Panc1 (cell line): ENCODE measurements around the gene TFB1M. TPM values are rescaled to one million over a fixed set of nuclear protein-coding genes. Genes with fewer than 3 reads are reported as not detected.

Source experiments
- ATAC-seq: fragments of 200-7000 bp; cut with Tn5 transposase; 2 replicates; pipeline ENCODE4 v1.9.1; 2020; ENCODE audit warnings: mild to moderate bottlenecking, moderate library complexity
- BruUV-seq: library from RNA; stranded (reverse); fragments of 400-500 nt; replicated peaks from 2 replicates; lab custom pipeline; 2021; lab: Mats Ljungman, UMichigan
- CTCF ChIA-PET: fragments of 300-600 bp; sonication (Branson Sonifier 250); formaldehyde crosslinking; loops from one replicate; lab custom pipeline; 2022; ENCODE audit warnings: antibody characterized with exemption; lab: Charles Lee
- POLR2A ChIA-PET: fragments of 300-600 bp; sonication (Branson Sonifier 250); formaldehyde crosslinking; loops from one replicate; lab custom pipeline; 2022; ENCODE audit warnings: antibody characterized with exemption; lab: Charles Lee
- DNase-seq: peaks from one replicate; pipeline ENCODE4 v3.0.0-alpha.2; 2010; ENCODE audit warnings: low read depth, low spot score
- H3K27ac ChIP-seq: 2 replicates; pipeline ENCODE4 v1.5.1; 2011; ENCODE audit warnings: mild to moderate bottlenecking, low read length, inconsistent platforms
- H3K27me3 ChIP-seq: fragments of 200-500 bp; sonication (Bioruptor generic); 2 replicates; pipeline ENCODE4 v1.6.0; 2014; ENCODE audit warnings: low read length, inconsistent platforms; ENCODE audit not compliant: control insufficient read depth, insufficient read depth
- H3K36me3 ChIP-seq: fragments of 200-500 bp; sonication (Bioruptor generic); 2 replicates; pipeline ENCODE4 v1.5.1; 2014; ENCODE audit warnings: inconsistent platforms, mild to moderate bottlenecking, low read length, moderate library complexity; ENCODE audit not compliant: control insufficient read depth, insufficient read depth
- H3K4me1 ChIP-seq: 2 replicates; pipeline ENCODE4 v1.5.1; 2011; ENCODE audit warnings: inconsistent platforms, mild to moderate bottlenecking, low read length, moderate library complexity; ENCODE audit not compliant: control insufficient read depth, insufficient read depth
- H3K4me3 ChIP-seq, 2 experiments: 2 replicates each; pipeline ENCODE4 v1.5.1; 2011 to 2012; ENCODE audit warnings: low read depth in 2 of 2, low read length in 2 of 2, mild to moderate bottlenecking in 2 of 2, inconsistent platforms in 1 of 2, moderate library complexity in 1 of 2
- H3K9me3 ChIP-seq: fragments of 200-500 bp; sonication (Bioruptor generic); 2 replicates; pipeline ENCODE4 v1.5.1; 2014; ENCODE audit warnings: low read depth, mild to moderate bottlenecking, inconsistent platforms, low read length, moderate library complexity; ENCODE audit not compliant: control insufficient read depth, insufficient read depth
- CTCF ChIP-seq: fragments of 450-650 bp; IDR thresholded peaks from 2 replicates; pipeline ENCODE4 v1.5.1; 2017; ENCODE audit warnings: mild to moderate bottlenecking
- POLR2AphosphoS5 ChIP-seq: IDR thresholded peaks from 2 replicates; pipeline ENCODE4 v1.6.1; 2012; ENCODE audit warnings: mild to moderate bottlenecking, low read depth, low read length, moderate library complexity
- REST ChIP-seq, 2 experiments: IDR thresholded peaks; 2 replicates each; pipeline ENCODE4 v1.6.1; 2011 to 2012; ENCODE audit warnings: low read depth in 2 of 2, control low read depth in 1 of 2, low read length in 1 of 2, mild to moderate bottlenecking in 1 of 2, moderate library complexity in 1 of 2; ENCODE audit not compliant: insufficient read depth in 1 of 2
- SIN3A ChIP-seq: IDR thresholded peaks from 2 replicates; pipeline ENCODE4 v1.6.1; 2012; ENCODE audit warnings: low read depth, mild to moderate bottlenecking, low read length, moderate library complexity, borderline replicate concordance; ENCODE audit not compliant: insufficient read depth
- TCF7L2 ChIP-seq: IDR thresholded peaks from 2 replicates; pipeline ENCODE4 v1.6.1; 2011; ENCODE audit warnings: mild to moderate bottlenecking, low read depth, low read length, inconsistent platforms
- in situ Hi-C: cut with HindIII; loops from 2 replicates; pipeline ENCODE4 v1.10.0; 2016; ENCODE audit warnings: low sequenced_read_pairs, low pct_unique_long_range_greater_than_20kb
- intact Hi-C: fragments of 100-400 bp; cut with micrococcal nuclease; formaldehyde crosslinking; loops from one replicate; pipeline ENCODE4 v1.10.0; 2022; ENCODE audit not compliant: unreplicated experiment
- total RNA-seq: library from RNA; stranded (reverse); gene quantifications from one replicate; pipeline ENCODE4 v1.2.1, GENCODE V29; 2021; ENCODE audit not compliant: unreplicated experiment

TFB1M gene
- total RNA-seq, 1 experiment from 2014 or later = 32.0 TPM

- Histone ChIP-seq H3K4me3 (no peak overlapping the region), H3K27me3 (no peaks in the 10 kb centered on the region), H3K36me3 (peaks cover 18% of the 10 kb centered on the region), H3K4me1 (no peaks in the 10 kb centered on the region; the same call in 1 of the 2 replicates), H3K9me3 (no peaks in the 10 kb centered on the region), H3K27ac (no peak overlapping the region)
- intact Hi-C loops (no loop called here), in situ Hi-C loops (no loop called here)
- BruUV-seq = no TSS peak
- TF ChIP-seq CTCF = no peak
- TF ChIP-seq POLR2AphosphoS5 = no peak
- TF ChIP-seq REST (IDR thresholded peaks at IDR 0.05; ENCODE audit: insufficient read depth in 1 of 2, low read depth in 2 of 2, low read length in 1 of 2) = no peak
- TF ChIP-seq SIN3A = no peak
- TF ChIP-seq TCF7L2 = no peak
- ATAC-seq (no peak), DNase-seq (no peak)
- ChIA-PET POLR2A (no interaction called here), CTCF (interaction anchor here (0.5 kb wide), 1 partner anchor 1234 kb away, joined by 3 read pairs; no protein-coding TSS in a partner anchor)
Observed at GRCh38 chr6:155259204-155259603, 55.1 kb downstream of the TFB1M start.

- Histone ChIP-seq H3K36me3 (peaks cover 18% of the 10 kb centered on the region), H3K4me3 (no peak overlapping the region), H3K27me3 (no peaks in the 10 kb centered on the region), H3K4me1 (no peaks in the 10 kb centered on the region; the same call in 1 of the 2 replicates), H3K9me3 (no peaks in the 10 kb centered on the region), H3K27ac (no peak overlapping the region)
- intact Hi-C loops = no loop called here
- BruUV-seq = no TSS peak
- in situ Hi-C loops = no loop called here
- DNase-seq (no peak), ATAC-seq (no peak)
- TF ChIP-seq TCF7L2 = no peak
- no peak for TF ChIP-seq CTCF
- no peak for TF ChIP-seq REST (IDR thresholded peaks at IDR 0.05; ENCODE audit: insufficient read depth in 1 of 2, low read depth in 2 of 2, low read length in 1 of 2)
- no peak for TF ChIP-seq POLR2AphosphoS5
- TF ChIP-seq SIN3A = no peak
- ChIA-PET CTCF (no interaction called here), POLR2A (no interaction called here)
Observed at GRCh38 chr6:155257796-155258195, 56.5 kb downstream of the TFB1M start.
